ENCODE measurements around the gene STAB2.
"Not testable (repeated sequence)": the region's sequence is repeated elsewhere in the genome, so short reads cannot be mapped to it uniquely, and the experiment has no call there.

STAB2 gene

DNA sequence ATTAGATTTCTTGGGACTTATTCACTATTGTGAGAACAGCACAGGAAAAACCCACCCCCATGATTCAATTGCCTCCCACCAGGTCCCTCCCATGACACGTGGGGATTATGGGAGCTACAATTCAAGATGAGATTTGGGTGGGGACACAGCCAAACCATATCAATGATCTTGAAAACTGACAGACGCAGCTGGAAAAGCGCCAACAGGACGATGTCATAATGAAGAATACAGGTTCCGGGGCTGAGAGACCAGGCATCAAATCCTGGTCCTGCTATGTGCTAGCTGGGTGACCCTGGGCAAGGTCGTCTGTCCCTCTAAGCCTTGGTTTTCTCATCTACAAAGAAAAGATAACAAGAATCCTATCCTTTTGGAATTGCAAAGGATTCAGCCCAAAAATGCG, 222.6 kb downstream of the STAB2 start:
- DNase-seq (ENCODE audit: low spot score): not testable (repeated sequence)

DNA sequence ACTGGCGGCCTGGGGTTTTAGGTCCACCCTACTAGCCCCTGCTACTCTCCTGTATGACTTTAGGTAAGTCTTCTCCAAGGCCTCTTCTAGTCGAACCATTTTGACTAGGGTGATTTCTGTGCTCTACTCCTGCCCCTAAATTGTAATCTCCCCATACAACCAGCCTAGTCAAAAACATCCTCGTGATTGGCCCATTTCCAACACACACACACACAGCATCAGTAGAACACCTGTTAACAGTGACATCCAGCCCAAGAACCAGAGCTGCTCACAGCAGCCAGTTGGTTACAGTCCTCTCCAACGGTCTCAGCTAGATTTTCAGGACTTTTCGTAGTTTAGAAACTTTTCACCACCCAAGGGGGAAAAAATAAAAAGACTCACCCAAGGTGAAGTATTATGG, 223.0 kb downstream of the STAB2 start:
- DNase-seq (ENCODE audit: low spot score): no peak

DNA sequence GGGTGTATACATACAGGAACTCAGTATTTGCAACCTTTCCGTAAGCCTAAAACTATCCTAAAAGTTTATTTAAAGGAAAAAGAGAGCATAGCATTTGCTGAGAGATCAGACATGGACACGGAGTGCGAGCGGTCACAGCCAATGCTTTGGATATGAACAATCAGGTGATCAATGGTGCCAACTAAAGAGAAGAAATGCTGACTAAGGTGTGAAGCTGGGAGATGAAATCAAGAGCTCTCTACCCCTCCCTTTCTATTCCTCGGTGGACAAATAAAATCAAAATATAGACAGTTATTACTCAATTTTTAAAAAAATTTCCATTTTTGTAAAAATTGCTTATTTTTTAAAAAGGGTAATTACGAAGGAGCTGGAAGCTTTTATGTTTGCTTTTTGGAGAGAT, 224.7 kb downstream of the STAB2 start:
- no peak for DNase-seq (ENCODE audit: low spot score)

DNA sequence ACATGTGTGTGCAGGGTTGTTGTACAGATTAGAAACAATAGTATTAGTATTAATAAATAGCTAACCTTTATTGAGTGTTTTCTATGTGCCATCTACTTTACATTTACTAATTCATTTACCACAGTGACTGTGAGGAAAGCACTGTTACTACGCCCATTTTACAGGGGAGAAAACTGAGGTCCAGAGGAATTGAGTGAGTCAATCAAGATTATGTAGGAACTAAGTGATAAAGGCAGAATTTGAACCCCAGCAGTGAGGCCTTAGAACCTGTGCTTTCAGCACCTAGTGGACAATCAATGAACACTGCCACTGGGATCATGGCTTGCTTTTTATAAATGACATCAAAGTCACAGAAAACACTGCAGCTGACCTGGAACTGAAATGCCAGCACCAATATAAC, 225.7 kb downstream of the STAB2 start:
- no peak for DNase-seq (ENCODE audit: low spot score)

DNA sequence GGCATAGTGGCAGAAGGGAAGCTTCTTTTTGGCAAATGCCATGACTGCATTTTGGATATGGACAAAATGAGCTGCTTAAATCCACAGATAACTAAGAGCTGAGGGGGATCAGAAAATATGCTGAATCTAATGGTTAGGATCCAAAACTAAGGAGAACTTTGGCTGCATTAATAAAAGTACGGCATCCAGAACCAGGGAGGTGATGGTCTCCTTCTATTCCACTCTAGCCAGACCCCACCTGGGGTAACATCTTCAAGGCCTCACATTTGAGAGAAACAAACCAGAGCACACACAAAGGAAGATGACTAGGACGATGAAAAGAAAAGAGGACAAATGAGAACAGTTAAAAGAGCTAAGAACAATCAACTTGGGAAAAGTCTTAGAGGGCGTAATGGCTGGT, 226.4 kb downstream of the STAB2 start:
- DNase-seq (ENCODE audit: low spot score): no peak

DNA sequence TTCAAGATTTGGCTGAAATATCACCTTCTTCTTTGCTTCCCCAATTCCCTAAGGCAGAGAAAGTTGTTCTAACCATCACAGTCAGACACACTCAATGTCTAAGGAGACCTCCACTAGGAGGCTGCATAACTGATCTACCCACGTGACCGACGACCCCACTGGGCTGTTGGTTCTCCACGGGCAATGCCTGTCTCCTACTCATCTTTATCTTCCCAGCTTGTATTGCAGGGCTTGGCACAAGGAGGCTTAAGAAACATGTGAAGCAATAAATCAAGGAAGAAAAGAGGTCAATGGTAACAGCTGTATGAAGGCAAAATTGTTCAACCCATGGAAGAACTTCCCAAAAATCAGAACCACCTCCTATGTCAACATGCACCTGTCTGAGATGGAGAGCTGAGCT, 226.9 kb downstream of the STAB2 start:
- no peak for DNase-seq (ENCODE audit: low spot score)

DNA sequence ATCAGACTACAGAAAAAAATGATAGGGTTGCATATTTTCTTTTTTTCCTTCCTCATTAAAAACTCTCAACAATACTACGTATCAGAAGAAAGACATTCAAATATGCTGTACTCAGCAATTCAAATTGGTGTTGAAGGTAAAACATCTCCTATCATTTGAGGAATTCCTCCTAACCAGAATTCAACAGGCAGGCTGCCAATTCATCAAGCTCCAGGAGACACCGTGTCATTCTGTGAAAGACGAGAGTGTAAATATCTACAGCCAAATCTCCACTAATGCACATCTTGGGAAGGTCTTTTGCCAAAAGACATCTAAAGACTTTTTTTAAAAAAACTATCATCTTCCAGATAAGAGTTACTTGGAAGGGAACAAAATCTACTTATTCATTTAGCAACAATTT, 227.4 kb downstream of the STAB2 start:
- no peak for DNase-seq (ENCODE audit: low spot score)
